Ovary (tissue), 9 donors: ENCODE measurements around the gene ARHGAP9. TPM values are rescaled to one million over a fixed set of nuclear protein-coding genes. Genes with fewer than 3 reads are reported as not detected.
A peak's percentile ranks its signal among the peaks of the same experiment; 100 is the strongest.

ENCODE experiments used
- DNase-seq, 5 donors: peaks; one replicate each; pipeline ENCODE4 v3.0.0-alpha.2; 2019 to 2020
- H3K27ac ChIP-seq, 2 donors: fragments of 200-600 bp; one replicate each; pipeline versions ENCODE4 v1.5.1 to v1.8.0; 2019 to 2022
- H3K27me3 ChIP-seq: fragments of 200-600 bp; one replicate; pipeline ENCODE4 v1.8.0; 2022
- H3K36me3 ChIP-seq: fragments of 200-600 bp; sonication (generic); one replicate; pipeline ENCODE4 v1.5.1; 2019
- H3K4me1 ChIP-seq: one replicate; pipeline ENCODE4 v1.8.1; 2013; ENCODE audit warnings: mild to moderate bottlenecking, moderate library complexity; ENCODE audit not compliant: insufficient read depth
- H3K4me3 ChIP-seq: fragments of 200-600 bp; sonication (generic); one replicate; pipeline ENCODE4 v1.5.1; 2017
- H3K9me3 ChIP-seq, 2 donors: fragments of 200-600 bp in 1 of 2; sonication (generic) in 1 of 2; one replicate each; pipeline versions ENCODE4 v1.5.1 to v1.8.1; 2013 to 2019; ENCODE audit warnings: mild to moderate bottlenecking in 1 of 2, moderate library complexity in 1 of 2
- CTCF ChIP-seq, 3 donors: fragments of 450-650 bp in 2 of 3; fragments of 200-600 bp in 1 of 3; IDR thresholded peaks; one replicate each; pipeline versions ENCODE4 v1.5.1 to v1.8.0; 2016 to 2022; ENCODE audit warnings: antibody characterized with exemption in 3 of 3, mild to moderate bottlenecking in 1 of 3
- EP300 ChIP-seq: sonication (generic); formaldehyde crosslinking; IDR thresholded peaks from one replicate; pipeline ENCODE4 v1.6.1; 2017; ENCODE audit warnings: antibody characterized with exemption
- POLR2A ChIP-seq: fragments of 450-650 bp; IDR thresholded peaks from one replicate; pipeline ENCODE4 v1.6.1; 2017; ENCODE audit warnings: antibody characterized with exemption, mild to moderate bottlenecking, moderate library complexity
- WGBS, 3 donors: extraction: QIAGEN DNeasy Blood & Tissue Kit in 1 of 3; methylation state at CpG; one replicate each; pipeline versions ENCODE4 v1.1.5 to v1.1.7; 2013 to 2017; 5-methylcytosine and 5-hydroxymethylcytosine counted together
- intact Hi-C, 4 donors: fragments of 100-400 bp; cut with DNase I; formaldehyde crosslinking; loops; one replicate each; pipeline versions ENCODE4 v1.11.0 to v1.15.1; 2022 to 2023
- polyA plus RNA-seq, 2 donors: library from polyadenylated mRNA; stranded (reverse); fragments of 200-250 nt in 1 of 2; fragments of 350-450 nt in 1 of 2; fragmentation: Illumina TruSeq in 1 of 2; extraction: RNeasy Lipid Tissue Mini Kit (QIAGEN cat#74804) in 1 of 2; gene quantifications; one replicate each; pipeline ENCODE4 v1.2.3, GENCODE V29; 2013 to 2014
- total RNA-seq, 7 donors: library from RNA; depleted of rRNA in 2 of 7; stranded (reverse); fragments of >200 nt in 2 of 7; fragmentation: NEBNext Ultra II Directional in 3 of 7; extraction: Animal tissue kit (Norgen Biotek cat#: 25700) in 3 of 7; gene quantifications; one replicate each; pipeline versions ENCODE4 v1.1.0 to v1.2.4, GENCODE V29; 2016 to 2023
- donor health status: DM: no; HTN: no; CAD: no; lungs with moderate emphysema.
- donor health status: DM: no; HTN: no; CAD: no.
- donor health status: Bipolar disorder and iron deficiency.
- donor health status: DM: yes; HTN: yes; CAD: no.
- donor health status: DM: no; HTN: no; CAD: no.
- donor health status: DM: yes; HTN: yes; CAD: no.

The ARHGAP9 gene
- total and polyA plus RNA-seq, 9 donors, result 2.6 to 9.5 (median 4.2) TPM

GRCh38 chr12:57489157-57489641 lies 9.5 kb upstream of the ARHGAP9 start:
- WGBS, 3 donors, result 87 to 89% (median 88%) methylated on average over 5 of the region's 5 CpGs
- no peaks in the 10 kb centered on the region for H3K9me3 ChIP-seq
- no peak overlapping the region for H3K4me3 ChIP-seq
- intact Hi-C loops, result no loop called here
- H3K4me1 ChIP-seq, result peaks cover 5% of the 10 kb centered on the region
- H3K36me3 ChIP-seq, result no peaks in the 10 kb centered on the region
- no peaks in the 10 kb centered on the region for H3K27me3 ChIP-seq
- DNase-seq, result no peak
- no peak for TF ChIP-seq POLR2A
- no peak for TF ChIP-seq EP300
- TF ChIP-seq CTCF (IDR thresholded peaks at IDR 0.05), result no peak
- no peak overlapping the region for H3K27ac ChIP-seq

- peak overlapping the region in 1 of 2 donors; percentile 46 for H3K27ac ChIP-seq
- intact Hi-C loops, result no loop called here
- H3K4me3 ChIP-seq, result peak overlapping the region; percentile 81
- no peaks in the 10 kb centered on the region for H3K27me3 ChIP-seq
- H3K9me3 ChIP-seq, result no peaks in the 10 kb centered on the region
- H3K4me1 ChIP-seq, result peaks cover 5% of the 10 kb centered on the region
- DNase-seq, result no peak
- no peak for TF ChIP-seq CTCF (IDR thresholded peaks at IDR 0.05)
- WGBS, 3 donors, result 23 to 27% (median 26%) methylated on average over 11 of the region's 11 CpGs
- no peaks in the 10 kb centered on the region for H3K36me3 ChIP-seq
These were observed 8.9 kb upstream of the ARHGAP9 start for GRCh38 chr12:57488402-57489156.

GRCh38 chr12:57487597-57488401 lies 8.1 kb upstream of the ARHGAP9 start, which contains the start of gene MARS1:
MARS1 (plus strand) TSS chr12:57488068; CDS start chr12:57488091, 23 bp downstream.
- peaks cover 5% of the 10 kb centered on the region for H3K4me1 ChIP-seq
- WGBS, 3 donors, result 1 to 5% (median 2%) methylated on average over 47 of the region's 47 CpGs
- intact Hi-C loops, result no loop called here
- no peaks in the 10 kb centered on the region for H3K36me3 ChIP-seq
- H3K27ac ChIP-seq, result peak within 1 kb of the TSS in 1 of 2 donors; percentile 46
- no peaks in the 10 kb centered on the region for H3K27me3 ChIP-seq
- peak within 1 kb of the TSS; percentile 81 for H3K4me3 ChIP-seq
- TF ChIP-seq CTCF (IDR thresholded peaks at IDR 0.05) (peak in 1 of 3 donors; percentile 9), EP300 (no peak), POLR2A (peak; percentile 64)
- no peaks in the 10 kb centered on the region for H3K9me3 ChIP-seq
- DNase-seq, result peak; percentile 90 to 95 (median 91)

GRCh38 chr12:57487055-57487596 lies 7.5 kb upstream of the ARHGAP9 start:
- Histone ChIP-seq H3K27me3 (no peaks in the 10 kb centered on the region), H3K9me3 (no peaks in the 10 kb centered on the region), H3K4me3 (peak overlapping the region; percentile 81), H3K36me3 (no peaks in the 10 kb centered on the region), H3K27ac (no peak overlapping the region), H3K4me1 (peaks cover 5% of the 10 kb centered on the region)
- TF ChIP-seq POLR2A, result no peak
- TF ChIP-seq CTCF (IDR thresholded peaks at IDR 0.05), result no peak
- no peak for TF ChIP-seq EP300
- peak in 2 of 5 donors; percentile 44 to 55 for DNase-seq
- WGBS, 3 donors, result 79 to 86% (median 82%) methylated on average over 27 of the region's 27 CpGs
- intact Hi-C loops, result no loop called here
